Measurements from ENCODE around the gene FLOT2. TPM values are rescaled to one million over a fixed set of nuclear protein-coding genes. Genes with fewer than 3 reads are reported as not detected.
"Not testable (repeated sequence)": the region's sequence is repeated elsewhere in the genome, so short reads cannot be mapped to it uniquely, and the experiment has no call there.

Gene FLOT2
- total and polyA plus RNA-seq, 10 of the 15 experiments (the other 5 are each of a cell fraction or from before 2014, with no cell fraction given): 56.8 to 302 (median 149) TPM

- H3K9ac ChIP-seq (ENCODE audit: control insufficient read depth, insufficient read depth, low read length); ATAC-seq; H3K4me3 ChIP-seq; DNase-seq (ENCODE audit: low read depth, low spot score); H2AFZ ChIP-seq (ENCODE audit: control insufficient read depth, low read depth, low read length); H3K36me3 ChIP-seq (ENCODE audit: control insufficient read depth in 2 of 2, insufficient read depth in 2 of 2, low read length in 1 of 2); H3K27ac ChIP-seq (ENCODE audit: control insufficient read depth, insufficient read depth); in situ Hi-C loops (cut with MboI); H3K79me2 ChIP-seq (ENCODE audit: control insufficient read depth, insufficient read depth, low read length); FAIRE-seq; BruUV-seq (replicated peaks); H4K20me1 ChIP-seq (ENCODE audit: control insufficient read depth, insufficient read depth); H3K9me3 ChIP-seq (replicated peaks; ENCODE audit: control insufficient read depth, insufficient read depth, low read length); H3K27me3 ChIP-seq (replicated peaks in 1 of 2; ENCODE audit: control insufficient read depth in 2 of 2, insufficient read depth in 2 of 2, low read length in 1 of 2): not testable (repeated sequence)
- ChIA-PET SMC1A (ENCODE audit: uncharacterized antibody, unreplicated experiment) (interaction anchor here (1.5 to 4.6 kb wide), 3 partner anchors 10 to 139 kb away, joined by 3 to 37 read pairs (median 7); no protein-coding TSS in a partner anchor), POLR2A (interaction anchor here (0.5 to 1.4 kb wide), 3 partner anchors 24 to 80 kb away, joined by 3 to 6 read pairs (median 4); no protein-coding TSS in a partner anchor), RAD21 (ENCODE audit: unreplicated experiment) (interaction anchor here (2.6 to 4.2 kb wide), 3 partner anchors 10 to 141 kb away, joined by 11 to 29 read pairs (median 15); partner anchors contain the start of gene ERAL1), CTCF (interaction anchor here (1.0 to 17.3 kb wide), 13 partner anchors 10 to 256 kb away, joined by 3 to 175 read pairs (median 5); partner anchors contain the start of genes FAM222B, NEK8, RPL23A and TLCD1)
- H3K4me1 ChIP-seq (ENCODE audit: control insufficient read depth, insufficient read depth, low read length): peaks cover 10% of the 10 kb centered on the region
- WGBS (ENCODE audit: insufficient coverage, insufficient replicate concordance, low lambda C conversion rate, missing lambda C conversion rate): 37% methylated on average over 5 of the region's 5 CpGs
- intact Hi-C loops (cut with micrococcal nuclease; ENCODE audit: unreplicated experiment): loop anchor here (1.0 to 2.0 kb wide), 3 partner anchors 47 to 177 kb away; partner anchors contain the start of genes PHF12 and TLCD1
- peak overlapping the region; percentile 81 for H3K4me2 ChIP-seq (ENCODE audit: control insufficient read depth, insufficient read depth)
- TF ChIP-seq ETV6 (conservative IDR thresholded peaks at IDR 0.05 in 1 of 2, IDR thresholded peaks at IDR 0.05 in 1 of 2; ENCODE audit: borderline replicate concordance in 1 of 2, low read depth in 1 of 2) (peak in 1 of 2 experiments; percentile 39; a peak in 1 of 4 replicates), HDGF (IDR thresholded peaks at IDR 0.05) (0 out of 2 replicates have a peak, but pooled peaks have one; percentile 71)
These were observed 6.0 kb upstream of the FLOT2 start for GRCh38 chr17:28903546-28903841.

GRCh38 chr17:28902819-28903545 is 5.4 kb upstream of the FLOT2 start, which contains the start of gene DHRS13:
Gene DHRS13, minus strand, starts transcription at chr17:28903079. Its CDS starts 135 bp downstream, at chr17:28902944.
- POLR2A ChIA-PET: interaction anchor here (0.5 to 1.9 kb wide), 9 partner anchors 9 to 177 kb away, joined by 3 to 9 read pairs (median 4); partner anchors contain the start of gene TLCD1
- WGBS (ENCODE audit: insufficient coverage, insufficient replicate concordance, low lambda C conversion rate, missing lambda C conversion rate): under 1% methylated on average over 55 of the region's 55 CpGs
- TF ChIP-seq E2F4 (IDR thresholded peaks at IDR 0.05; ENCODE audit: low read depth, low read length) (peak; percentile 56; the same call in 1 of the 2 replicates), TCF7 (IDR thresholded peaks at IDR 0.05; ENCODE audit: borderline replicate concordance) (no peak), IKZF2 (IDR thresholded peaks at IDR 0.05) (peak in 1 of 2 experiments; percentile 52; a peak in 1 of 4 replicates), YY1 (IDR thresholded peaks at IDR 0.05; ENCODE audit: low read depth, low read length) (peak; percentile 82), CEBPB (IDR thresholded peaks at IDR 0.05; ENCODE audit: borderline replicate concordance in 1 of 2, low read depth in 2 of 2, low read length in 2 of 2) (no peak), KDM1A (IDR thresholded peaks at IDR 0.05; ENCODE audit: borderline replicate concordance) (no peak), BMI1 (IDR thresholded peaks at IDR 0.05; ENCODE audit: borderline replicate concordance) (no peak)

More at GRCh38 chr17:28902819-28903545, 5.4 kb upstream of the FLOT2 start, which contains the start of gene DHRS13:
- Histone ChIP-seq H3K9me3 (replicated peaks; ENCODE audit: control insufficient read depth, insufficient read depth, low read length) (no peaks in the 10 kb centered on the region), H3K27ac (ENCODE audit: control insufficient read depth, insufficient read depth) (no peak within 1 kb of the TSS; the same call in 1 of the 2 replicates), H2AFZ (ENCODE audit: control insufficient read depth, low read depth, low read length) (peak within 1 kb of the TSS; percentile 78), H4K20me1 (ENCODE audit: control insufficient read depth, insufficient read depth) (no peaks in the 10 kb centered on the region), H3K9ac (ENCODE audit: control insufficient read depth, insufficient read depth, low read length) (peak within 1 kb of the TSS; percentile 13), H3K4me1 (ENCODE audit: control insufficient read depth, insufficient read depth, low read length) (peaks cover 16% of the 10 kb centered on the region), H3K4me3 (peak within 1 kb of the TSS; percentile 82), H3K27me3 (replicated peaks in 1 of 2; ENCODE audit: control insufficient read depth in 2 of 2, insufficient read depth in 2 of 2, low read length in 1 of 2) (no peaks in the 10 kb centered on the region), H3K4me2 (ENCODE audit: control insufficient read depth, insufficient read depth) (peak within 1 kb of the TSS; percentile 81), H3K79me2 (ENCODE audit: control insufficient read depth, insufficient read depth, low read length) (peaks cover 5% of the 10 kb centered on the region), H3K36me3 (ENCODE audit: control insufficient read depth in 2 of 2, insufficient read depth in 2 of 2, low read length in 1 of 2) (peaks cover 3 to 6% of the 10 kb centered on the region in 2 experiments; a peak in 3 of 4 replicates)
- ChIA-PET CTCF (interaction anchor here (0.7 to 17.3 kb wide), 21 partner anchors 8 to 256 kb away, joined by 3 to 175 read pairs (median 4); partner anchors contain the start of genes FAM222B, NEK8, RPL23A and TLCD1), SMC1A (ENCODE audit: uncharacterized antibody, unreplicated experiment) (interaction anchor here (0.6 to 4.6 kb wide), 8 partner anchors 10 to 176 kb away, joined by 3 to 37 read pairs (median 6); partner anchors contain the start of gene FAM222B), RAD21 (ENCODE audit: unreplicated experiment) (interaction anchor here (0.6 to 5.9 kb wide), 12 partner anchors 10 to 256 kb away, joined by 3 to 29 read pairs (median 8); partner anchors contain the start of genes ERAL1, FAM222B, NEK8 and RPL23A)
- intact Hi-C loops (cut with micrococcal nuclease; ENCODE audit: unreplicated experiment) (loop anchor here (1.0 to 2.0 kb wide), 4 partner anchors 48 to 176 kb away; partner anchors contain the start of genes PHF12 and TLCD1), in situ Hi-C loops (cut with MboI) (no loop called here)
- DNase-seq (ENCODE audit: low read depth, low spot score) (peak; percentile 81), ATAC-seq (peak; percentile 91), FAIRE-seq (peak; percentile 38)
- no TSS peak for BruUV-seq (replicated peaks)

All from GM12878 (cell line).